GM12801 (cell line): ENCODE data around the gene LMNTD2.

ENCODE experiments used
- TF ChIP-seq, protein P1 (sequence below): IDR thresholded peaks from one replicate; pipeline ENCODE4 v1.5.1; 2011; ENCODE audit warnings: control low read depth; ENCODE audit not compliant: insufficient read length; ENCODE audit errors: extremely low read depth

The LMNTD2 gene

DNA sequence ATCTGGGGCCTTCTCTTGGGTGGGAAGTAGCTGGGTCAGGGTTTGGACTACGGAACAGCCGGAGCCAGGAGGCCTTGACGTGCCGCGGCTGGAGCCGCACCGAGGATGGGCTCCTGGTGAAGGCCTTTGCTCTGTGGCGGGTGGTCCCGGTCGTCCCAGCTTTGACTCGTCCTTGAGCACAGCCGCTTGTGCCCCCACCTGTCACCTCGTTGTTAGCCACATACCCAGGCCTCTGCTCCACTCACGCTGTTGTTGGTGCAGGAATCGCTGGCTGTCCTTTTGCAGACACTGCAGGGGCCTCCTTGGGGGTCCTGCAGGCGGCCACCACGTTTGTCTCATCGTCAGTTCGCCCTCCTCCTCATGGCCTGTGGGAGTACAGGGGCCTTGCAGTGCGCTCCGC, 32.8 kb upstream of the LMNTD2 start:
- TF ChIP-seq, protein P1, sequence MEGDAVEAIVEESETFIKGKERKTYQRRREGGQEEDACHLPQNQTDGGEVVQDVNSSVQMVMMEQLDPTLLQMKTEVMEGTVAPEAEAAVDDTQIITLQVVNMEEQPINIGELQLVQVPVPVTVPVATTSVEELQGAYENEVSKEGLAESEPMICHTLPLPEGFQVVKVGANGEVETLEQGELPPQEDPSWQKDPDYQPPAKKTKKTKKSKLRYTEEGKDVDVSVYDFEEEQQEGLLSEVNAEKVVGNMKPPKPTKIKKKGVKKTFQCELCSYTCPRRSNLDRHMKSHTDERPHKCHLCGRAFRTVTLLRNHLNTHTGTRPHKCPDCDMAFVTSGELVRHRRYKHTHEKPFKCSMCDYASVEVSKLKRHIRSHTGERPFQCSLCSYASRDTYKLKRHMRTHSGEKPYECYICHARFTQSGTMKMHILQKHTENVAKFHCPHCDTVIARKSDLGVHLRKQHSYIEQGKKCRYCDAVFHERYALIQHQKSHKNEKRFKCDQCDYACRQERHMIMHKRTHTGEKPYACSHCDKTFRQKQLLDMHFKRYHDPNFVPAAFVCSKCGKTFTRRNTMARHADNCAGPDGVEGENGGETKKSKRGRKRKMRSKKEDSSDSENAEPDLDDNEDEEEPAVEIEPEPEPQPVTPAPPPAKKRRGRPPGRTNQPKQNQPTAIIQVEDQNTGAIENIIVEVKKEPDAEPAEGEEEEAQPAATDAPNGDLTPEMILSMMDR, result no peak

DNA sequence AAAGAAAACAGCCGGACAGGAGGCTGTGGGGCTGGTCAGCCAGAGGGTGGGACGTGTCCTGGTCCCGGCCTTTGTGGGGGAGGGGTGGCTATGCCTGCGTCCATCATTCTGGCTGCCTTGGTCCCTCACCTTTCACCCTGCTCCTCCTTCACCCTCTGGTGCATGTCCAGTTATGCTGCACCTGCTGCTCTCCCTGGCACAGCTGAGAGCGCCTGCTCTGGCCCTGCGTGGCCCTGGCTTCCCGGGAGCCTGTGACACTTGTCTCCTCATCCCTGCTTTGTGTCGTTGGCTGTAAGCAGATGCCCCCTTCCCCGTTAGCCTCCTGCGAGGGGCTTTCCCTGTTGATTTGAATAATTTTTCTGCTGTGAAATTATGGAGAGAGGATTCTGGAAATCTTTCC, 32.4 kb upstream of the LMNTD2 start:
- TF ChIP-seq, protein P1, result no peak

DNA sequence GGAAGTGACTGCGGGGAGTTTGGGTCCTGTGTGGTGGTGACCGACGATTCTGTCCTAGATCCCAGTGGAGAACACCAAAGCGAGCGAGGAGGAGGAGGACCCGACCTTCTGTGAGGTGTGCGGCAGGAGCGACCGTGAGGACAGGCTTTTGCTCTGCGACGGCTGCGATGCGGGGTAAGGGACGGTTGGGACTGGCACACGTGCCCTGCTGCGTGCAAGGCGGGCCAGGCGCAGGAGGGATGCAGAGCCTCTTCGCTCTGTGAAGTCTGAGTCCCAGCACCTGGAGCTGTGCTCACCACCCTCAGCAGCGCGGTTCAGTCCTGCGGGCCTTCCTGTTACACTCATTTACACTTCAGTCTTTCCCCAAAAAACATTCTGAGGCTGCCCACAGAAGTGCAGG, 32.0 kb upstream of the LMNTD2 start:
- TF ChIP-seq, protein P1, result no peak

DNA sequence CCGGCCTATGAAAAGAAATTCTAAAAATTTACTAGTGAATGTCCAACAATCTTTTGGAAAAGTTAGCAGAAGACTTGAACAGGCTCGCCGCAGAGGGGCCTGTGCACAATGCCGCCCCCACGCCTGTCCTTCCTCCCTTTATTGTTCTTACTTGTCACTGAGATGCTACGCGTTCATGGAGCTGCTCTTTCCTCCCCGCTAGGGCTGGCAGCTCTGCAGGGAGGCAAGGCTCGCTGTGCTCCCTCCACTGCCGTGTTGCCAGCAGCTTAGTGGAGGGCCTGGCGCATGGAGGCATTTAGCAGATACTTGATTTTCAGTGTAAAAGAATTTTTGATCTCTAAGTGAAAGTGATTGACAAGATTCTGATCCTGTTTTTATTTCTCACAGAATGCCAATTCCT, 30.5 kb upstream of the LMNTD2 start:
- TF ChIP-seq, protein P1, result no peak

DNA sequence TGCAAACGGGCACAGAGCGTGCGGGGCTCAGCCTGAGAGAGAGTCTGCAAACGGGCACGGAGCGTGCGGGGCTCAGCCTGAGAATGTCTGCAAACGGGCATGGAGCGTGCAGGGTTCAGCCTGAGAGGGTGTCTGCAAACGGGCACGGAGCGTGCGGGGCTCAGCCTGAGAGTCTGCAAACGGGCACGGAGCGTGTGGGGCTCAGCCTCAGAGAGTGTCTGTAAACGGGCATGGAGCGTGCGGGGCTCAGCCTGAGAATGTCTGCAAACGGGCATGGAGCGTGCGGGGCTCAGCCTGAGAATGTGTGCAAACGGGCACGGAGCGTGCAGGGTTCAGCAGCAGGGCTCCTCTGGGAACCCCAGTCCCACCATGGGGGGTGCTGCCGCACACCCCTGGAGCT, 29.3 kb upstream of the LMNTD2 start:
- TF ChIP-seq, protein P1, result no peak

DNA sequence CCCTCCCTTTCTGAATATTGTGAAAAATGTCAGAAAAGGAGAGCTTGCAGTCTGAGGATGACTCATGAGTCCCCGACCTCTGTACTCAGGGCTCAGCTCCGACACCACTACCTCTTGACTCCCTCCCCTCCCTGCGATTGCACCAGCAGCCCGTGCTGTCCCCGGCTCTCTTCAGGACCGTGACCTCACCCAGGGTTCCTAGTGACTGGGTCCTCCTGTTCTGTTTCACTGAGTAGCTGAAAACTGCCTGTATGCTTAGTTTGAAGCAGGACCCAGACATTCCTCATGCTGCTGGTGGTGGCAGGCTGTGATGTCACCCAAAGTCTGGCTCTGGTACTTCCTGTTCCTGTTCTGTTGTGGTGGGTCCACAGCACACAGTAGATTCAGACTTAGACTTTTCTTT, 27.4 kb upstream of the LMNTD2 start:
- TF ChIP-seq, protein P1, result no peak

DNA sequence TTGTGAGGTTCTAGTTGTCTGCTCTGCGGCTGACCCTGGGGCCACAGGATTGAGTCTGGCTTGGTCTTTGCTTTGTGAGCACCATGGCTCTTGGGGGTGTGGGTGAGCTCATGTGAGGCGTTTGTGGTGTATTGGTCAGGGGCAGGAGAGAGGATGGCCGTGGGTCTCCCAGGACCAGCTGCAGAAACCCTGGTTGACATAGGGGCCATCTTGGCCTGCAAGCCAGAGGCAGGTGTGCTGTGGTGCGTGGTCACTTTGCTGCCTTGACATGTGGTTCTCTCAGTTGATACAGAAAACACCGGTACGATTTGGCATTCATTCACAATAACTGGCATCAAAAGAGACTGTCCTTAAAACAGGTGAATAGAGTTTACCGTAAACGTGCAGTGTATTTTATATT, 27.0 kb upstream of the LMNTD2 start:
- TF ChIP-seq, protein P1, result no peak
